AG04449 (cell line): ENCODE data around the gene ENTPD7.
A peak's percentile ranks its signal among the peaks of the same experiment; 100 is the strongest.

ENCODE experiments used
- CTCF ChIA-PET: fragments of 350-600 bp; formaldehyde crosslinking; extraction: SDS; loops from one replicate; lab custom pipeline; 2021; ENCODE audit warnings: antibody characterized with exemption; lab: Yijun Ruan, JAX
- POLR2A ChIA-PET: fragments of 400-600, 350-600 bp; formaldehyde crosslinking; extraction: SDS; loops from one replicate; lab custom pipeline; 2020; ENCODE audit warnings: antibody characterized with exemption, inconsistent platforms; lab: Yijun Ruan, JAX
- DNase-seq: peaks from one replicate; pipeline ENCODE4 v3.0.0-alpha.2; 2010; ENCODE audit warnings: low read depth, low spot score
- H3K4me3 ChIP-seq: 2 replicates; pipeline ENCODE4 v1.5.1; 2011; ENCODE audit warnings: low read depth, mild to moderate bottlenecking, control low read depth, low read length
- CTCF ChIP-seq: IDR thresholded peaks from one replicate; pipeline ENCODE4 v1.5.1; 2011; ENCODE audit warnings: mild to moderate bottlenecking, moderate library complexity, low read length, control low read depth, inconsistent platforms; ENCODE audit not compliant: insufficient read depth; ENCODE audit errors: missing control alignments

The ENTPD7 gene

GRCh38 chr10:99685597-99685967, 26.3 kb downstream of the ENTPD7 start:
- CTCF ChIA-PET, result interaction anchor here (1.2 kb wide), 1 partner anchor 823 kb away, joined by 3 read pairs; no protein-coding TSS in a partner anchor
- POLR2A ChIA-PET, result no interaction called here
- DNase-seq, result no peak
- TF ChIP-seq CTCF, result no peak
- H3K4me3 ChIP-seq, result no peak overlapping the region

- ChIA-PET CTCF (interaction anchor here (1.5 kb wide), 1 partner anchor 11 kb away, joined by 5 read pairs; no protein-coding TSS in a partner anchor), POLR2A (no interaction called here)
- DNase-seq, result no peak
- no peak overlapping the region for H3K4me3 ChIP-seq
- no peak for TF ChIP-seq CTCF
These were observed 30.2 kb downstream of the ENTPD7 start for GRCh38 chr10:99689461-99689860.

- POLR2A ChIA-PET, result interaction anchor here (0.7 kb wide), 1 partner anchor 18 kb away, joined by 4 read pairs; no protein-coding TSS in a partner anchor
These were observed 34.7 kb downstream of the ENTPD7 start for GRCh38 chr10:99693933-99694583.

GRCh38 chr10:99695761-99696160, 36.5 kb downstream of the ENTPD7 start:
- CTCF ChIA-PET, result interaction anchor here (1.2 to 1.8 kb wide), 3 partner anchors 15 to 77 kb away, joined by 4 to 5 read pairs (median 4); no protein-coding TSS in a partner anchor
- no peak overlapping the region for H3K4me3 ChIP-seq
- no peak for DNase-seq
- POLR2A ChIA-PET, result interaction anchor here (1.4 kb wide), 1 partner anchor 37 kb away, joined by 3 read pairs; the partner anchor contains the start of gene ENTPD7
- TF ChIP-seq CTCF, result no peak

More at GRCh38 chr10:99693933-99694583, 34.7 kb downstream of the ENTPD7 start:
- CTCF ChIA-PET, result interaction anchor here (1.1 to 1.3 kb wide), 2 partner anchors 15 to 30 kb away, joined by 3 to 4 read pairs; no protein-coding TSS in a partner anchor
- DNase-seq, result peak; percentile 85
- no peak for TF ChIP-seq CTCF
- H3K4me3 ChIP-seq, result no peak overlapping the region

- TF ChIP-seq CTCF, result no peak
- CTCF ChIA-PET, result interaction anchor here (0.6 to 1.2 kb wide), 3 partner anchors 11 to 16 kb away, joined by 3 to 5 read pairs (median 4); no protein-coding TSS in a partner anchor
- DNase-seq, result no peak
- POLR2A ChIA-PET, result no interaction called here
- H3K4me3 ChIP-seq, result no peak overlapping the region
These were observed 39.3 kb downstream of the ENTPD7 start for GRCh38 chr10:99698504-99699080.

- no peak for TF ChIP-seq CTCF
- ChIA-PET CTCF (interaction anchor here (0.7 to 4.6 kb wide), 2 partner anchors 11 to 31 kb away, joined by 3 to 38 read pairs; no protein-coding TSS in a partner anchor), POLR2A (interaction anchor here (0.6 to 1.5 kb wide), 2 partner anchors 42 to 304 kb away, joined by 3 to 4 read pairs; partner anchors contain the start of gene ENTPD7)
- no peak overlapping the region for H3K4me3 ChIP-seq
- DNase-seq, result no peak
These were observed 41.3 kb downstream of the ENTPD7 start for GRCh38 chr10:99700649-99701048.
